ENCODE measurements around the gene SNAPIN.
"Not testable (repeated sequence)": the region's sequence is repeated elsewhere in the genome, so short reads cannot be mapped to it uniquely, and the experiment has no call there.

- TF ChIP-seq SUZ12 (IDR thresholded peaks at IDR 0.05; ENCODE audit: extremely low read depth, insufficient read depth, insufficient read length); YY1 (IDR thresholded peaks at IDR 0.05; ENCODE audit: insufficient read depth, insufficient read length); ZNF274 (IDR thresholded peaks at IDR 0.05; ENCODE audit: low read depth, low read length): not testable (repeated sequence)
These were observed 13.3 kb downstream of the SNAPIN start for GRCh38 chr1:153671628-153672353.
